ENCODE results near the gene SAMD13.
A peak's percentile ranks its signal among the peaks of the same experiment; 100 is the strongest.
"Not testable (repeated sequence)": the region's sequence is repeated elsewhere in the genome, so short reads cannot be mapped to it uniquely, and the experiment has no call there.

Gene SAMD13

DNA sequence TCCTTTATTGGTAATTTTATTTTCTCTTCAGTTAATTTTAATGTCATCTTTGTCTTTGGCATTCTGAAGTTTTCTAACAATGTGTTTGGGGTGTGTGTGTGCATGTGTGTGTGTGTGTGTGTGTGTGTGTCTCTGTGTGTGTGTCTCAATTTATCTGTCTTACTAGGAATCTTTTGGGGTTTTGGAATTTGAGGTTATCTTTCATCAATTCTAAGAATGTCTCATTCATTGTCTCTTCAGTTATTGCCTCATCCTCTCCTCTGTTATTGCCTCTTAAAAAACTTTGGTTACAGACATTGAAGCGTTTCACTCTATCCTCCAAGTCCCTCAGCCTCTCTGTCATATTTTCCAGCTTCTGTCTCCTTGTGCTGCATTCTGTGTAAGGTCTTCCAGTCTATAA, 18.1 kb upstream of the SAMD13 start:
- no peak for DNase-seq (ENCODE audit: low read depth in 2 of 3, low spot score in 2 of 3)

- no peak for DNase-seq (ENCODE audit: low read depth in 2 of 3, low spot score in 2 of 3)
These were observed 15.4 kb upstream of the SAMD13 start for GRCh38 chr1:84286071-84286470.

DNA sequence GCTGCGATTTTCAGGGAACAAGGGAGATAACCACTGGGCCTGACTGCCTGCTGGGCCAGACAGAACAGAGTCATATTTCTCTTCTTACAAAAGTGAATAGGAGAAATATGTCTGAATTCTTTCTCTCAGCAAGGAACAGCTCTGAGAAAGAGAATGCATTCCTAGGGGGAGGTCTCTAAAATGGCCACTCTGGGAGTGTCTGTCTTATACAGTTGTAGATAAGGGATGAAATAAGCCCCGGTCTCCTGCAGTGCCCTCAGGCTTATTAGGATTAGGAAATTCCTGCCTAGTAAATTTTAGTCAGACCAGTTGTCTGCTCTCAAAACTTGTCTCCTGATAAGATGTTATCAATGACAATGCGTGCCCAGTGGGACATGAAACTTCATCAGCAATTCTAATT, 14.1 kb upstream of the SAMD13 start:
- DNase-seq (ENCODE audit: low read depth in 2 of 3, low spot score in 2 of 3): not testable (repeated sequence)

- no peak for DNase-seq (ENCODE audit: low read depth in 2 of 3, low spot score in 2 of 3)
These were observed 12.2 kb upstream of the SAMD13 start for GRCh38 chr1:84289169-84289785.

DNA sequence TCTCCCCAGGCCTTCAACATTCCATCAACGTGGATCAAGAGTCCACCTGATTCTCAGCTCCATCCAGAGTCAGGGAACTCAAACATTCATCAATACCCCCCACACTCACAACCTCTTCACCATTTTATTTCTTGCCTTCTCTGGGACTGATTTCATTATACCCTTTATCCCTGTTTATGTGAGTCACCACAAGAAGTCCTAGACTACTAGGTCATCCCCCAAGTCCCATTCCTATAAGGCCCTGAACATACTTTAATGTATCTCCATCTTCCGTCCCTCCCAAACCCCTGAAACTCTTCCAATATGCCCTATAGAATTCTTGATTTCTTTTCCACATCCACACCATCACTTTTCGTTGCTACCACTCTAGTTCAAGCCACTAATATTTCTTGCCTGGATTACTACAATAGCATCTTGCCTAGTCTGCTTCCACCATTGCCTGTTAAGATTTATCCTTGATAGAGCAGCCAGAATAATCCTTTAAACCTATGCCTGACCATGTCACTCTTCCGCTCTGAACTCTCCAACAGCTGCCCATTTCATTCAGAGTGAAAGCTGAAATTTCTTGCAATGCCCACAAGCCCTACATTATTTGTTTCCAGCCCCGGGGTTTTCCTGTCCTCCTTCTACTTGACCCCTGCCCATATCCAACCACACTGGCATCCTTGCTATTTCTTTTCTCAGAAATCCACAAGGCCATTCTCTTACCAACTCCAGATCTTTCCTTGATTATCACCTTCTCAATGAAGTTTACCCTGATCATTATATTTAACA, 9.4 kb upstream of the SAMD13 start:
- DNase-seq (ENCODE audit: low read depth in 2 of 3, low spot score in 2 of 3): no peak

DNA sequence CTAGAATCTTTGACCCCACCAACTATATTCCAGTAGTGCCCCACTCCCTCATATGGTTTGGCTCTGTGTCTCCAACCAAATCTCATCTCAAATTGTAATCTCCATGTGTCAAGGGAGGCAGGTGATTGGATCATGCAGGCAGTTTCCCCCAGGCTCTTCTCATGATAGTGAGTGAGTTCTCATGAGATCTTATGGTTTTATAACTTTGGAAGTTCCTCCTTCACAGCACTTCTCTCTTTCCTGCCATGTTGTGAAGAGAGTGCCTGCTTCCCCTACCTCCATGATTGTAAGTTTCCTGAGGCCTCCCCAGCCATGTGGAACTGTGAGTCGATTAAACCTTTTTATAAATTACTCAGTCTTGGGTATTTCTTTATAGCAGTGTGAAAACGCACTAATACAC, 7.7 kb upstream of the SAMD13 start:
- no peak for DNase-seq (ENCODE audit: low read depth in 2 of 3, low spot score in 2 of 3)

DNA sequence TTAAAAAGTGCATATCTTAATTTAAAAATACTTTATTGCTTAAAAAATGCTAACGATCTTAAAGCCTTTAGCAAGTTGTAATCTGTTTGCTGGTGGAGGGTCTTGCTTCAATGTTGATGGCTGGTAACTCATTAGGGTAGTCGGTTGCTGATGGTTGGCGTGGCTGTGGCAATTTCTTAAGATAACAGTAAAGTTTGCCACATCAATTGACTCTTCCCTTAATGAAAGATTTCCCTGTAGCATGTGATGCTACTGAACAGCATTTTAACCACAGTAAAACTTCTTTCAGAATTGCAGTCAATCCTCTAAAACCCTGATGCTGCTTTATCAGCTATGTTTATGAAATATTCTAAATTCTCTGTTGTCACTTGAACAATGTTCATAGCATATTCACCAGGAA, 6.8 kb upstream of the SAMD13 start:
- DNase-seq (ENCODE audit: low read depth in 2 of 3, low spot score in 2 of 3): no peak

DNA sequence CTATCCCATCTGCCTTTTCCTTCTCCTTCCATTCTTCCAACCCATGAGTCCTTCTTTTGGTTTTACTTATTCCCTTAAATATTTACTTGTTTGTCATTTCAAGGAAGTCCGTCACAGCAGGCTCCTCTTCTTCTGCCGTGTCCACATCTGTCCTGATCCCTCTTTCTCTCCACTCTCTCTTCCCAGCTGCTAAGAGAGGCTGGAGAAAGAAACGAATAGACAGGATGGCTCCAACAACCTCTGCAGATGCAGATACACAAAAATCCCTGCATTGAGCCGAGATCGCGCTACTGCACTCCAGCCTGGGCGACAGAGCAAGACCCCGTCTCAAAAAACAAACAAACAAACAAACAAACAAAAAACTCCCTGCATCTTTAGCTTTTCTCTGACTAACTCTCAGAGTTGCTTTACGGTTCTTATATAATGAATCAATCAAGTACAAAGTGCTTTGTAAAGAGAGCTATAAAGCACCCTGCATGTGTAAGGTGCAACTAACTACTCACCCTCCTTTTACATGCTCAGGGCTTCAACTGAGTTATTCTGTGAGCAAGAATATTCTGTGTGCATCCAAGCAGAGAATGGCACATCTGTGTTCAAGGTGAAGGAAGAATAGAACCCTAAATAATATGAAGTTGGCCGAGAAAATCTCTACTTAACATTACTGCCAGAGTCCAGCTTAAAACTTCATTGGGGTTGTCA, 3.8 kb upstream of the SAMD13 start:
- no peak for DNase-seq (ENCODE audit: low read depth in 2 of 3, low spot score in 2 of 3)

- peak in 2 of 3 experiments; percentile 27 to 32 for DNase-seq (ENCODE audit: low read depth in 2 of 3, low spot score in 2 of 3)
These were observed 3.2 kb upstream of the SAMD13 start for GRCh38 chr1:84298328-84298683.

GRCh38 chr1:84298684-84299535, 2.6 kb upstream of the SAMD13 start:
- peak in 2 of 3 experiments; percentile 4 to 38 for DNase-seq (ENCODE audit: low read depth in 2 of 3, low spot score in 2 of 3)

GRCh38 chr1:84299536-84300170, 1.9 kb upstream of the SAMD13 start:
- no peak for DNase-seq (ENCODE audit: low read depth in 2 of 3, low spot score in 2 of 3)

GRCh38 chr1:84300501-84300900, 1.0 kb upstream of the SAMD13 start:
- DNase-seq (ENCODE audit: low read depth in 2 of 3, low spot score in 2 of 3): no peak

GRCh38 chr1:84301785-84302385, 377 bp downstream of the SAMD13 start:
- DNase-seq (ENCODE audit: low read depth in 2 of 3, low spot score in 2 of 3): no peak

DNA sequence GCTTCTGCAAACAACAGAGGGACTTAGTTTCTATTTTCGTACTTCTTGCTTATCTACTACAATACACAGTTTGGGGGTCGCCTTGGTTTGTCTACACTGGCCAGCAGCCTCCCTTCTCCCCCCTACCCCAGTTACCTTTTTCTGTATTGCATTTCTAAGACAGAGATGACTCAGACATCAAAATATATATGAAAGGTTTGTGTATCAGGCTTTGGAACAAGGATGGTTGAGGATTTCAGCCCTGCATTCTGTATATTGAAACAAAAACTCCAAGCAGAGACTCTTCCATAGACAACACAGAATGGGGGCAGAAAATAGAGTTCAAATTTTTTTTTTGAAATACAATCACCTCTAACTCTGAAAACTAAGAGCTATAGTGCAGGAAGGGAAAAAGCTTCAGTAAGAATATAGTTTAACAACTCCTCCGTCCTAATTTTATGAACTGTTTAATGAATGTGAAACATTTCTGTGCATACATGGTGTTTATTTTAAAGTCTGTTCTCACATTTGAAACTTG, 1.9 kb downstream of the SAMD13 start:
- no peak for DNase-seq (ENCODE audit: low read depth in 2 of 3, low spot score in 2 of 3)

- no peak for DNase-seq (ENCODE audit: low read depth in 2 of 3, low spot score in 2 of 3)
These were observed 5.9 kb downstream of the SAMD13 start for GRCh38 chr1:84307398-84307797.

- DNase-seq (ENCODE audit: low read depth in 2 of 3, low spot score in 2 of 3): no peak
These were observed 9.8 kb downstream of the SAMD13 start for GRCh38 chr1:84311296-84311695.

- no peak for DNase-seq (ENCODE audit: low read depth in 2 of 3, low spot score in 2 of 3)
These were observed 18.2 kb downstream of the SAMD13 start for GRCh38 chr1:84319662-84320061.

- DNase-seq (ENCODE audit: low read depth in 2 of 3, low spot score in 2 of 3): no peak
These were observed 26.3 kb downstream of the SAMD13 start for GRCh38 chr1:84327830-84328229.

- DNase-seq (ENCODE audit: low read depth in 2 of 3, low spot score in 2 of 3): no peak
These were observed 28.8 kb downstream of the SAMD13 start for GRCh38 chr1:84330125-84330984.

Measured in activated CD8-positive, alpha-beta memory T cell treated with anti-CD3 and anti-CD28 coated beads for 48 hours (primary cell).